A549 (cell line): ENCODE results near the gene PRKCD.

Experiments used
- EP300 ChIP-seq, 2 experiments: fragments of >200 bp; sonication (Bioruptor Twin); formaldehyde crosslinking; IDR thresholded peaks; 2 replicates in 1 of 2; 3 replicates in 1 of 2; pipeline ENCODE4 v1.6.1; 2016 to 2017
- HDAC2 ChIP-seq: fragments of 200-600 bp; sonication (generic); IDR thresholded peaks from 2 replicates; pipeline ENCODE4 v1.6.1; 2016
- MAX ChIP-seq: IDR thresholded peaks from 2 replicates; pipeline ENCODE4 v1.6.1; 2012
- POLR2A ChIP-seq: IDR thresholded peaks from 2 replicates; pipeline ENCODE4 v1.6.1; 2012; ENCODE audit warnings: mild to moderate bottlenecking, low read length
- RAD21 ChIP-seq, 2 experiments: fragments of >200 bp in 1 of 2; sonication (Bioruptor Twin) in 1 of 2; formaldehyde crosslinking in 1 of 2; IDR thresholded peaks in 1 of 2; conservative IDR thresholded peaks in 1 of 2; 2 replicates in 1 of 2; 3 replicates in 1 of 2; pipeline ENCODE4 v1.6.1; 2012 to 2018; ENCODE audit warnings: inconsistent platforms in 1 of 2
- TF ChIP-seq, protein P1 (sequence below): fragments of >200 bp; sonication (Bioruptor Twin); formaldehyde crosslinking; IDR thresholded peaks from 3 replicates; pipeline ENCODE4 v1.5.1; 2016

DNA sequence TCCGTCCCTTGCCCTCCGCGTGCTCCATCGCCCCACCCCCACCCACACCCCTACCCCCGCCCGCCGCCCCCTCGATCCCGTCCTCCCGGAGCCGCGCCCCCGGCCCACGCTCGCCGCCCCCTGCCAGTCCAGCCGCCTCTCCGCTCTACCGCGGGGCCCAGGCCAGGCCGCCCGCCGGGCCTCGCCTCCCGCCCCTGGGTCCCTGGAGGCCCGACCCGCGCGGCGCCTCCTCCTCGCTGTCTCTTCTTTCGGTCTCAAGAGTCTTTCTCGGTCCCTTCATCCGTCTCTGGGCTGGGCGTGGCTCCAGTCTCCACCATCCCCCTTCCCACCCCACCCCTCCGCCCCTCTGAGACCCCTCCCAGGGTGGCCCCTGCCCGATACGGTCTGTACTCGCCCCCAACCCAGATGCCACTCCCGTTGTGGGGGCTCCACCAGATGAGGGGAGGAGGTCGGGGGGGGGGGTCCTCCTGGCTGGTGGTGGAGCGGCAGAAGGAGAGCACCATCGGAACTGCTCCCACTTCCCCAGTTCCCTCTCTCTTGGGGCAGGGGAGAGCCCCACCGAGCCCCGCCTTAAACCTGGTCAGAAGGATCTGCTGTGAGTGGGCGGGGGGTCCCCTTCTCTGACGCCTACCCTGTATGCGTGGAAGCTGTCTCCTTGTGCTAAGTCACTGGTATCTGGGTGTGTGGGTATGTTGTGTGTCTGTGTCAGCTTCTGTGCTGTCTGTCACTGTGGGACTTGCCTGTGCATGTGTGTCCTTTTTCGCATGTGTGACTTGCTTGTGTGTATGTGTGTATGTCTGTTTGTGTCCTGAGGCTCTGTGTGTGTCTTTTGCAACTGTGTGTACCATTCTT lies 1.0 kb downstream of the PRKCD start:
- TF ChIP-seq HDAC2 = no peak
- TF ChIP-seq, protein P1, sequence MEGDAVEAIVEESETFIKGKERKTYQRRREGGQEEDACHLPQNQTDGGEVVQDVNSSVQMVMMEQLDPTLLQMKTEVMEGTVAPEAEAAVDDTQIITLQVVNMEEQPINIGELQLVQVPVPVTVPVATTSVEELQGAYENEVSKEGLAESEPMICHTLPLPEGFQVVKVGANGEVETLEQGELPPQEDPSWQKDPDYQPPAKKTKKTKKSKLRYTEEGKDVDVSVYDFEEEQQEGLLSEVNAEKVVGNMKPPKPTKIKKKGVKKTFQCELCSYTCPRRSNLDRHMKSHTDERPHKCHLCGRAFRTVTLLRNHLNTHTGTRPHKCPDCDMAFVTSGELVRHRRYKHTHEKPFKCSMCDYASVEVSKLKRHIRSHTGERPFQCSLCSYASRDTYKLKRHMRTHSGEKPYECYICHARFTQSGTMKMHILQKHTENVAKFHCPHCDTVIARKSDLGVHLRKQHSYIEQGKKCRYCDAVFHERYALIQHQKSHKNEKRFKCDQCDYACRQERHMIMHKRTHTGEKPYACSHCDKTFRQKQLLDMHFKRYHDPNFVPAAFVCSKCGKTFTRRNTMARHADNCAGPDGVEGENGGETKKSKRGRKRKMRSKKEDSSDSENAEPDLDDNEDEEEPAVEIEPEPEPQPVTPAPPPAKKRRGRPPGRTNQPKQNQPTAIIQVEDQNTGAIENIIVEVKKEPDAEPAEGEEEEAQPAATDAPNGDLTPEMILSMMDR = no peak
- no peak for TF ChIP-seq MAX
- TF ChIP-seq EP300 (IDR thresholded peaks at IDR 0.05) = no peak
- TF ChIP-seq RAD21 (conservative IDR thresholded peaks at IDR 0.05 in 1 of 2, IDR thresholded peaks at IDR 0.05 in 1 of 2) = no peak
- TF ChIP-seq POLR2A = no peak
